Astrocyte (in vitro differentiated cells and primary cell): ENCODE results near the gene XPNPEP3.

Experiments used
- EZH2 ChIP-seq: IDR thresholded peaks from 2 replicates; pipeline ENCODE4 v1.6.1; 2012; ENCODE audit warnings: mild to moderate bottlenecking, low read length, inconsistent platforms; ENCODE audit not compliant: insufficient read depth
- TF ChIP-seq, protein P1 (sequence below): IDR thresholded peaks from 2 replicates; pipeline ENCODE4 v1.5.1; 2011; ENCODE audit warnings: low read depth, mild to moderate bottlenecking, inconsistent platforms, low read length, moderate library complexity; ENCODE audit not compliant: insufficient read depth

DNA sequence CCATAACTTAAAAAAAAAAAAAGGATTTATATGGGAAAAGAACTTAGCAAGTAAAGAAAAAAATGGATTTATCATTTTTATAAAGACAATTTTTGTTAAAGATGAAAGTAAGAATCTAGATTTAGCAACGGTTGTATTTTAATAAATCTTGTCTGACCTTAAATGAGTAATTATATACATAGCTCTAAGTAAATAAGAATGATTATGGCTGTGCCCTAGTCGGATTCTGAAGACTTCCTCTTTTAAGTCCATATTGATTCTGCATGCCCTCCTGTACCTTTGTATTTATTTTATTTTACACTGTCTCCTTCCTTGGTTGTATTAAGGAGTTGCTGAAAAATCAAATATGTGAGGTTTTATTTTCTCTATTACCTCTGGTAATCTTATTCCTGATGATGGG, 101.4 kb downstream of the XPNPEP3 start:
- TF ChIP-seq, protein P1, sequence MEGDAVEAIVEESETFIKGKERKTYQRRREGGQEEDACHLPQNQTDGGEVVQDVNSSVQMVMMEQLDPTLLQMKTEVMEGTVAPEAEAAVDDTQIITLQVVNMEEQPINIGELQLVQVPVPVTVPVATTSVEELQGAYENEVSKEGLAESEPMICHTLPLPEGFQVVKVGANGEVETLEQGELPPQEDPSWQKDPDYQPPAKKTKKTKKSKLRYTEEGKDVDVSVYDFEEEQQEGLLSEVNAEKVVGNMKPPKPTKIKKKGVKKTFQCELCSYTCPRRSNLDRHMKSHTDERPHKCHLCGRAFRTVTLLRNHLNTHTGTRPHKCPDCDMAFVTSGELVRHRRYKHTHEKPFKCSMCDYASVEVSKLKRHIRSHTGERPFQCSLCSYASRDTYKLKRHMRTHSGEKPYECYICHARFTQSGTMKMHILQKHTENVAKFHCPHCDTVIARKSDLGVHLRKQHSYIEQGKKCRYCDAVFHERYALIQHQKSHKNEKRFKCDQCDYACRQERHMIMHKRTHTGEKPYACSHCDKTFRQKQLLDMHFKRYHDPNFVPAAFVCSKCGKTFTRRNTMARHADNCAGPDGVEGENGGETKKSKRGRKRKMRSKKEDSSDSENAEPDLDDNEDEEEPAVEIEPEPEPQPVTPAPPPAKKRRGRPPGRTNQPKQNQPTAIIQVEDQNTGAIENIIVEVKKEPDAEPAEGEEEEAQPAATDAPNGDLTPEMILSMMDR: no peak
- no peak for TF ChIP-seq EZH2
